ENCODE results near the gene ATP9B.
"Not testable (repeated sequence)": the region's sequence is repeated elsewhere in the genome, so short reads cannot be mapped to it uniquely, and the experiment has no call there.

DNA sequence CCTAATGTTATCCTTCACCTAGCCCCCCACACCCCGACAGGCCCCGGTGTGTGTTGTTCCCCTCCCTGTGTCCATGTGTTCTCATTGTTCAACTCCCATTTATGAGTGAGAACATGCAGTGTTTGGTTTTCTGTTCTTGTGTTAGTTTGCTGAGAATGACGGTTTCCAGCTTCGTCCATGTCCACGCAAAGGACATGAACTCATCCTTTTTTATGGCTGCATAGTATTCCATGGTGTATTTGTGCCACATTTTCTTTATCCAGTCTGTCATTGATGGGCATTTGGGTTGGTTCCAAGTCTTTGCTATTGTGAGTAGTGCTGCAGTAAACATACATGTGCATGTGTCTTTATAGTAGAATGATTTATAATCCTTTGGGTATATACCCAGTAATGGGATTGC lies 9.6 kb downstream of the ATP9B start:
- TF ChIP-seq, protein P1, sequence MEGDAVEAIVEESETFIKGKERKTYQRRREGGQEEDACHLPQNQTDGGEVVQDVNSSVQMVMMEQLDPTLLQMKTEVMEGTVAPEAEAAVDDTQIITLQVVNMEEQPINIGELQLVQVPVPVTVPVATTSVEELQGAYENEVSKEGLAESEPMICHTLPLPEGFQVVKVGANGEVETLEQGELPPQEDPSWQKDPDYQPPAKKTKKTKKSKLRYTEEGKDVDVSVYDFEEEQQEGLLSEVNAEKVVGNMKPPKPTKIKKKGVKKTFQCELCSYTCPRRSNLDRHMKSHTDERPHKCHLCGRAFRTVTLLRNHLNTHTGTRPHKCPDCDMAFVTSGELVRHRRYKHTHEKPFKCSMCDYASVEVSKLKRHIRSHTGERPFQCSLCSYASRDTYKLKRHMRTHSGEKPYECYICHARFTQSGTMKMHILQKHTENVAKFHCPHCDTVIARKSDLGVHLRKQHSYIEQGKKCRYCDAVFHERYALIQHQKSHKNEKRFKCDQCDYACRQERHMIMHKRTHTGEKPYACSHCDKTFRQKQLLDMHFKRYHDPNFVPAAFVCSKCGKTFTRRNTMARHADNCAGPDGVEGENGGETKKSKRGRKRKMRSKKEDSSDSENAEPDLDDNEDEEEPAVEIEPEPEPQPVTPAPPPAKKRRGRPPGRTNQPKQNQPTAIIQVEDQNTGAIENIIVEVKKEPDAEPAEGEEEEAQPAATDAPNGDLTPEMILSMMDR (IDR thresholded peaks at IDR 0.05), result not testable (repeated sequence)
- TF ChIP-seq ZFX (IDR thresholded peaks at IDR 0.05; ENCODE audit: borderline replicate concordance), result not testable (repeated sequence)
